Testis (tissue), 2 donors: ENCODE measurements around the gene PSMD13.

Experiments
- CTCF ChIP-seq, 3 experiments: fragments of 450-650 bp in 2 of 3; fragments of 200-600 bp in 1 of 3; sonication (generic) in 1 of 3; IDR thresholded peaks; one replicate each; pipeline ENCODE4 v1.5.1; 2016 to 2019; ENCODE audit warnings: antibody characterized with exemption in 3 of 3, mild to moderate bottlenecking in 2 of 3, moderate library complexity in 1 of 3
- POLR2A ChIP-seq: fragments of 450-650 bp; IDR thresholded peaks from one replicate; pipeline ENCODE4 v1.6.1; 2017; ENCODE audit warnings: antibody characterized with exemption, mild to moderate bottlenecking, moderate library complexity

DNA sequence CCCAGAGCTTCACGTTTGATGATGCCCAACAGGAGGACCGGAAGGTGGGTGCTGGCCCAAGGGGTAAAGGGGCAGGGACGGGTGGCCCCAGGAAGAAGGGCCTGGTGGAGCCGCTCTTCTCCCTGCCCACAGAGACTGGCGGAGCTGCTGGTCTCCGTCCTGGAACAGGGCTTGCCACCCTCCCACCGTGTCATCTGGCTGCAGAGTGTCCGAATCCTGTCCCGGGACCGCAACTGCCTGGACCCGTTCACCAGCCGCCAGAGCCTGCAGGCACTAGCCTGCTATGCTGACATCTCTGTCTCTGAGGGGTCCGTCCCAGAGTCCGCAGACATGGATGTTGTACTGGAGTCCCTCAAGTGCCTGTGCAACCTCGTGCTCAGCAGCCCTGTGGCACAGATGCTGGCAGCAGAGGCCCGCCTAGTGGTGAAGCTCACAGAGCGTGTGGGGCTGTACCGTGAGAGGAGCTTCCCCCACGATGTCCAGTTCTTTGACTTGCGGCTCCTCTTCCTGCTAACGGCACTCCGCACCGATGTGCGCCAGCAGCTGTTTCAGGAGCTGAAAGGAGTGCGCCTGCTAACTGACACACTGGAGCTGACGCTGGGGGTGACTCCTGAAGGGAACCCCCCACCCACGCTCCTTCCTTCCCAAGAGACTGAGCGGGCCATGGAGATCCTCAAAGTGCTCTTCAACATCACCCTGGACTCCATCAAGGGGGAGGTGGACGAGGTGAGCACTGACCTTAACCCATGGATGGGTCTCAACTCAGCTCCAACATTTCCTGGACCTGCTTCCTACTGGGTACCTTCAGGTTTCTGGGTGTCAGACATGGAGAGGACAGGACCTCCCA is 27.3 kb upstream of the PSMD13 start:
- TF ChIP-seq CTCF (IDR thresholded peaks at IDR 0.05) (no peak), POLR2A (no peak)
